HG03432 (cell line): ENCODE data around the gene MELTF.

Source experiments
- ATAC-seq: cut with Tn5 transposase; IDR thresholded peaks from one replicate; pipeline ENCODE4 v1.9.1; 2021; ENCODE audit warnings: mild to moderate bottlenecking, moderate library complexity; ENCODE audit not compliant: unreplicated experiment

The MELTF gene

DNA sequence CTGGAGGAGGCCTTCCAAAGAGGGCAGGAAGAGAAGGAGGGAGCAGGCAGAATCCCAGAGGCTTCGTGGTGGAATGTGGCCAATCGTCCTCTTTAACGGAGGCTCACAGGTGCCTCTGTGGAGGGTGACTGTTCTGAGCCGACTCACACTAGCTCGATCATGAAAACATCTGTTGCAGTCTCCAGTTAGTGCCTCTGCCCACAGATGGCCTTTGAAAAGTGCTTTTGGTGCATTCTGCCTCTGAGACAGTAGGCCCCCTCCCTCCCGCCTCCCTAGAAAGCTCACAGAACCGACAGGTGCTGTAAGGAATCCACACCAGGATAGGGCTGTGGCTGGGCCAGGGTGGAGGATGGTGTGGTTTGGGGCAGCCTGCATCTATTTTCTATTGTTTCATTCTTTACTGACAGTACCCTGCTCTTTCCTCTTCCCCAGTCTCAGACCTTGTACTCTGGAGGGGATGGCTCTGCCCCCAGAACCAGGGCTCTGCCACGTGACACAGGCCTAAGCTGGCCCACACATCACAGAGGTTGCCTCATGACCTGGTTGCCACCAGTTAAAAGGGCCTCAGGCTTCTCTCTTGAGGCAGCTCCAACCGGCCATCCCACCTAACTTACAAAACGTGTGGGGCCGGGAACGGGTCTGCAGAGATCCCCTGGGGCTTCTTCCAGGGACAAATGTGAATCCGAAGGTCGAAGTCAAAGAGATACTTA is 33.8 kb downstream of the MELTF start:
- ATAC-seq = no peak

DNA sequence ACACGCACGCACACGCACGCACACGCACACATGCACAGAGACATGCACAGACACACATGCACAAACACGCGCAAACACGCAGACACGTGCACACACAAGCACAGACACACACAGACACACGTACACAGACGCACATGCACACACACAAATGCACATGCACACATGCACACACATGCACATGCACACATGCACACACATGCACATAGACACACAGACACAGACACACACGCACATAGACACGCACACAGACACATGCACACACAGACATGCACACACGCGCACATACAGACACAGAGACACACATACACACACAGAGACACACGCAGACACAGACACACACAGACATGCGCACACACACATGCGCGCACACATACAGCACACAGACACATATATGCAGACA is 34.6 kb downstream of the MELTF start:
- ATAC-seq = no peak

DNA sequence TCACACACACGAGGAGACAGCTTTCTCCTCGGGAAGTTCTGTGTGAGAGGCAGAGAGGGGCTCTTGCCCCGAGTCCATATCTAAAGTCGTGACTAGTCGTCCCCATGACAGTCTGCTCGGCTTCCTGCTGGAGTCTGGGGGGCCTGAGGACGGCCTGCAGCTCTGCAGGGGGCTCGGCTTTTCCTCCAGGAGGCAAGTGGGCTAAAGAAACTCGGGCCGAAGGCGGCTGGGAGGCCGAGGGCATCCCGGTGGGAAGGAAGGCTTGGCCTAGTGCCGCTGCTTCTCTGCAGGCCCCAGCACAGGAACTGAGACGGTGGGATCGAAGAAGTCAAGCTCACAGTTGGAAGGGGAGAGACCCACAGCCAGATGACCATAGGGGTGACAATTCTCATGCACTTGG is 35.6 kb downstream of the MELTF start:
- no peak for ATAC-seq

DNA sequence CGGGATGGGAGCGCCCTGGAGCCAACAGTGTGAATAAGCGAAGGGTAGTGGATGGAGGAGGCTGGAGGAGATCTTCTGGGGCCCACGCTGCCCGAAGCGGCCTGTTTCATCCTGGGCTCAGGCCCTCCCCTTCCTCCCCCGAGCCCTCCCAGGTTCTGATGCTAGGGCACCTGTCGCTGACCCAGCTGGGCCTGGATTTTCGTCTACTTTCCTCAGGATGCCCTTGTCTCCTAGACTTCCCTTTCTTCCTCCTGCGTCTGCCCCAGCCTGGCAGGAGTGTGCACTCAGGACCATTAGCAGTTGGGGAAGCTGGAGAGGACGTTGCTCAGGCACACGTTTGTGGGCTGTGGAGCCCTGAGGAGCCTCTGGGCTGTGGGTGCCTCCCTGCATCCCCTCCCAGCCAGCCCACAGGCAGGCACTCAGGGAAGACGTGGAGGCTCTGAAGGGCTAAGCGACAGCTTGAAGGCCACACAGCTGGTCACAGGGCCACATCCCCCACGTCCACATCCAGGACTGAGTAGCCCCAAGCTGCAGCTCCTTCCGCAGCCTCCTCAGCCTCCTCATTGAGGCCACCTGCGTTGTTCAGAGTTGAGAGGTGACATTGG is 37.1 kb downstream of the MELTF start:
- ATAC-seq = no peak

DNA sequence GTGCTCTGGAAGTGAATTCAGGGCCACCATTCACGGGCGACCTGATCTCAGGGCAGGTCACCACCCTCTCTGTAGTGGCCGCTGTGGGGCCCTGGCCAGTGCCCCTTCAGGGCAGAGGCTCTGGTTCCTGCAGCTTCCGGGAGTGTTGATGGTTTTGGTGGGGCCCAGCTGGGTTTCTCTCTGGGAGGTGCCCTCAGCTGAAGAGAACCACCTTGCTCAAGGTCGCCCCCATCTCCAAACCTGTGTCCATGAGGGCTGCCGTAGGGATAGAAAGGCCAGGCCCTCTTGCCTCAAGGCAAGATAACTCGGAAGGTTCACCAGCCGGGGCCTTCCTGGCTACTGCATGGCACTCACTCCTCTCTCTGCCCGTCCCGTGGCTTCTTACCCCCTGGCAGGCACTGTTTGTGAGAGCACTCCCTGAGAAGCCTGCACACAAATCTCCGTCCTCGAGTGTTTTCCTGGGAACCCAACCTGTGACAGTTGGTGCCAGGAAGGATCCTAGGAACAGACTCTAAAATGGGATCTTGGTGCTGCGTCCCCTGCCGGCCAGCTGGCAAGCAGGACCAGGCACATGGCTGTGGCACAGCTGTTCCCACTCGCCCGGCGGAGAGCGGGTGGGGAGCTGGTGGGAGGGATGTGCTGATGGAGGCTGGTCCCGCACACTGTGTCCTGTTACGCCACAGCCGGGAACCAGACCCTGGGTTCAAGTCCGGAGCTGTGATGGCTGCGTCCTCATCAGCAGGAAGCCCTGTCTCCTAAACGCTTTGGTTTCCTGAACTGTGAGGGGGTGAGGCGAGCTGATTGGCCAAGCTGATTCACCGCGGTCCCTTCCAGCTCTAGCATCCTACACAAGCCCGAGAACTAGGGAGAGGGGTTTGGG is 37.8 kb downstream of the MELTF start:
- ATAC-seq = no peak

DNA sequence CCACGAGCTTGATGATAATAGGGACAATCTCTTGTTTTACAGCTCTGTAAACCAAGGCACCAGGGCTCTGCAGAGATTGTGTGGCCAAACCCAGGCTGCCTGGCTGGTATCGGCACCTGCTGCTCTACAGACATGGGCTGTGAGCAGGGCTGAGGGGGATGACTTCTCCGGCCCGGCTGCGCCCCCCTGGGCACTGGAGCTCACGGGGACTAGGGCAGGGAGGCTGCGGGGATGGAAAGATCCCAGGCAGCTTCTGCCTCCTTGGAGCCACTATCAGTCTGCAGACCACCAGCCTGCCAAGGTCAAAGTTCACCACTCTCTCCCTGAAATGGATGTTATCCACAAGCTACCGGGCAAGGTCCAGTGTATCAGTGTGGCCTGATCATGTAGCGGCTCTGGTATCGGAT is 39.0 kb downstream of the MELTF start:
- no peak for ATAC-seq

DNA sequence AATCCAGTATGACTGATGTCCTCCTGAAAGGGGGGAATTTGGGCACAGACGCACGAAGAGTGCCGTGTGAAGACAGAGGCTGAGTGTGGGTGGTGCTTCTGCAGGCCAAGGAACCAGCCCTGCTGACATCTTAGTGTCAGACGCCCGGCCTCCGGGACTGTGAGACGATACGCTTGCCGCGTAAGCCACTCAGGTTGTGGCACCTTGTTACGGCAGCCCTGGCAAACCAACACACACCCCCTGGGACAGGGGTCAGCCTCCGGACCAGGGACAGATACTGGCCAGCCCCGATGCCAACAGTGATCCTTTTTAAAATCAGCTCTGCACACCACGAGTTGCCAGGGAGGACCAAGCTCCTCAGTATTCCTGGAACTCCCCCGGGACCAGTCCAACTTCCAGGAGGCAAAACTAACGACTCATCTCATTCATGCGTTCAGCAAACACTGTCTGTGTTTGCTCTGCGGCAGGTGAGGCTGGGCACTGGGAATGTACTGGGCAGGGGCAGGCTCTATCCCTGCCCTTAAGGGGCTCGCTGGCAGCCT is 39.8 kb downstream of the MELTF start:
- ATAC-seq = no peak

DNA sequence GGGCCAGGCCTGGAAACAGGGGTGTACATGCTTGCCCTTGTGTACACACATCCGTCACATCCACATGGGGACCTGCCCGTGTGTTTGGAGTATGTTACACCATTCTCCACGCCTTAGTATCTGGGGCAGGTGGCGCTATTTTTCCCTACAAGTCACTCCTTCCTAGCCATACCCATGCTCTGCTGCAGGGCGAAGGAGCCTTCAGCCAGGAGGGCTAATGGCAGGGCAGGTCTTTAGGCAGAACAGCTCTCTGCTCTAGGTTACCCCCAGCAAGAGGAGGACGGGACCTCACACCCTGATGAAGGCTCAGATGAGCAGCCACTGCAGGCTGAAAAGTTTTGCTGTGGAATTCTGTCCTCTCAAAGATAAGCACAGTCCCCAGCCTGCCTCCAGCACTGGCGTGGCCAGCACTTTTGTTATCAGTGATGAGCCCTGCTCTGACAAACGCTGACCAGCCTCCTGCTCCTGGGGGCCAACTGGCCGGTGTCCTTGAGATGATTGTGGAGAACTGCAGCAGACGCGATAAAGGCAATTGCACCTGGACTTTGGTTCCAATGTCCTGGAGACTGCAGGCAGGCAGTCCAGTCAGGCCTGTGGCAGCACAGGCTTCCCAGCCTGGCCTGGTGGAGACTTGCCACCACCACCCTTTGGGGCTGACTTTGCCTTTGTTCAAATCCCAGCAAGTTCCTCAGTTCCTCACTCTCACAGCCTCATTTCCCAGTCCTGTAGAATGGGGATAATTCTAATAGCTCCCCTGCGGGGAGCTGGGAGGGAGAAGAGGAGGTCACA is 41.2 kb downstream of the MELTF start:
- no peak for ATAC-seq

DNA sequence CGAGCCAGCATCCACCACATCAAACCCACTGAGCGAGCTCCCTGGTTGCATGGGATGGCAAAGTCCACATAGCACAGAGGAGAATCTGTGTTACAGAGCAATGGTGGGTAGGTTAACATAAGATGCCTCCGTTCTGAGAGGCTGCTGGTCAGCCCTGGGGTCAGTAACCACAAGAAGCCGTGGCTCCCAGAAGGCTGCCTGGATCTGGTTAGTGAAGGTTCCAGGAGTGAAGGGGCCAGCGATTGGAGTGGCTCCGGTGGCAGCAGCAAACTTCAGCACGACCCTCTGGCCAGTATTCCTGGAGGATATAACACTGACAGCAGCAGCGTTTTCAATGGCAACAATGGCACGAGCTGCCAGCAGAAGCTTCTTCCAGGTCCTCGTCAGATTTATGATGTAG is 42.6 kb downstream of the MELTF start:
- ATAC-seq = no peak

DNA sequence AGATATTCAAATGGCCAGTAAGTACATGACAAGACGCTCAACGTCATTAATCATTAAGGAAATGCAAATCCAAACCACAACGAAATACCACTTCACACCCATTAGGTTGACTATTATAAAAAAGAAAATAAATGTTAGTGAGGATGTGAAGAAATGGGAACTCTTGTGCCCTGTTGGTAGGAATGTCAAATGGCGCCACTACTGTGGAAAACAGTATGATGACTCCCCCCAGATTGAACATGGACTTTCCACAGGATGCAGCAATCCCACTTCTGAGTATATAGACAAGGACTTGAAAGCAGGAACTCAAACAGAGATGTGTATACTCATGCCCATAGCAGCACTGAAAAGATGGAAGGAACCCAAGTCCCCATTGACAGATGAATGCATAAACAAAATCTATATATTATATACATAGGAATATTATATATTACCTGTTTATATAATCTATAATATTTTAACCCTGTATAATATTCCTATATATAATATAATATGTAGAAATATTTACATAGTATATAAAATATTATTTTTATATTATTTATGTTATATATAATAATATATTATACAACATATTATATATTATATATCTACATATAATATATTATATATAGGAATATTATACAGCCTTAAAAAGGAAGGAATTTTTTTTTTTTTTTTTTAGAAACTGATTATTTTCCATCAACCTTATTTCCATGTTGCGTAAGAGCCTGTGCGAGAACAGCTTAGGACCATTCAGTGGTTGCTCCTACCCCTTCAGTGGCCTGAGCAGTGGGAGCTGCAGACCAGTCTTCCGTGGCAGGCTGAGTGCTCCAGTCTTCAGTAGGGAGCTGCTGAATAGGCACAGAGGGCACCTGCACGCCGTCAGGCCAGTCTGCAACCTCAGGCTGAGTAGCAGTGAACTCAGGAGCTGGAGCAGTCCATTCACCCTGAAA is 43.4 kb downstream of the MELTF start:
- ATAC-seq = no peak

DNA sequence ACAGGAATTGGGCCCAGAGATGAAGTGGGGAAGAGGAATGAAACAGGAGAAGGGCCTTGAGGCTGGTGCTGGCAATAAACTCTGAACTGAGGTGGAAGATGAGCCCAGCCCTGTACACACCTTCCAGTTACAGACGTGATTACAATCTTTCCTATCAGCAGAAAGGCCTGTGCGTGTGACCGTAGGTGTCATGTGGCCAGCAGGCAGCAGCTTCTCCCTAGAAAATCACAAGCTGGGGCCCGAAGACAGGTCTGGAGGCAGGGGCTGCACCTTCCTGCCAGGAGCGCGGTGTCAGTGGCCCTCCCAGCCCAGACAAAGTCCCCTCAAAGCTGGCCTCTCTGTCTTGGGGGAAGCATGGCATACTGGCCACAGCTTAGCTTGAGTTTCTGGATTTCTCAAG is 44.3 kb downstream of the MELTF start:
- no peak for ATAC-seq

DNA sequence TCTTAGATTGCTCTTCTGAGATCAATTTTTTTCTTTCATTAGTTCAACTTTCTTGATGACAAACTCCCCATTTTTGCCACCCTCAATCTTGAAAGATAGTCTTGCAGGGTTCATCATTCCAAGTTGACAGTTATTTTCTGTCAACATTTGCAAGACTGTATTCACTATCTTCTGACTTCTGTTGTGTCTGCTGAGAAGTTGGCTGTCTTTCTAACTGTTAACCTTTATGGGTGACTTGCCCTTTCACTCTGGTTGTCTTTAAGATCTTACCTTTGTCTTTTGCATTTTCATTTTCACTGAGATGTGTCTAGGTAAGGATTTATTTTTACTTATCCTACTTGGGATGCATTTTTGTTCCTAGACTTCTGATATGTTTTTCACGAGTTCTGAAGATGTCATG is 46.4 kb downstream of the MELTF start:
- no peak for ATAC-seq

DNA sequence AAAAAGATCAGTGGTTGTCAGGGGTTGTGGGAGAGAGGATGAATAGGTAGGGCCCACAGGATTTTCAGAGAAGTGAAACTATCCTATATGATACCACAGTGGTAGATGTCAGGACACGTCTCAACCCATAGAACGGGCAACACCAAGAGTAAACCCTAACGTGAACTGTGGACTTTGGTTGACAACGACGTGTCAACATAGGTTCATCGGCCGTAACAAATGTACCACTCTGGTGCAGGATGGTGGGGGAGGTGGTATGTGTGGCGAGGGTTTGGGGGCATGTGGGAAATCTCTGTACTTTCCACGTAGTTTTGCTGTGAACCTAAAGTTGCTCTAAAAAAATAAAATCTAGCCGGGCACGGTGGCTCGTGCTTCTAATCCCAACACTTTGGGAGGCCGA is 48.0 kb downstream of the MELTF start:
- ATAC-seq = no peak

DNA sequence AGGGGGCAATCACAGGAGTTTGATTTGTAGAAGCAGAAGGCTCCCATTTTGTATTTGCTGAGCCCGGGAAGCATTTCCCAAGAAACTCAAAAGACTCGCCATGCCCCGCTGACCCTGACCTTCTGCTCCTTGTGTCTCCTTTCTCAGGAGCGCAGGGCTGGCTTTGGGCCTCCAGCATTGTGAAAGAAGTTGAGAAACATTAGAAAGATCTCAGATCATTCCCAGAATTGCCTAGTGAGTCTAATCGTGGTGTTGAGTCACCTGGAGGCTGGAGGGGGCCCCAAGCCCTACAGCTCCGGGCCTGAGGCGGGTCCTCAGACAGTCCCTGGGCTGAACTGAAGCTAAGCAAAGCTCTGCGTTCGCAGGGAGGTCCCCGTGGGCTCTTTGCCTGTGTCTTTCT is 50.1 kb downstream of the MELTF start:
- no peak for ATAC-seq

DNA sequence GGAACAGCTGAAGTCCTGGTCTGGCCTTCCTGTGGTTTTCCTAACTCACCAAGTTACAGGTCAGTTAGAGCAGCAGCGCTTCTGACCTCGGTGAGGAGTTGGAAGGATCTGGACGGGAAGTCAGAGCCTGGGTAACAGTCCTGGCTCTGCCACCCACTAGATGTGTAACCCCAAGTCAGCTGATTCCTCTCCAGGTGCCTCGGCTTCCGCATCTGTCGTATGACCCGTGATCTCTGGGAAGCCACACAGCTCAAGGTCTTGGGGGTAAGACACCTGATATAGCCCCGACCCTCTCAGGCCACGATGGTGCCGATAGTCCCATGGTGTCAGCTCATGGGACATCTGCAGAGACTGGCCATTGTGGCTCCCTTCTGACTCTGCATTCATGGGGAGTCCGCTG is 52.7 kb downstream of the MELTF start:
- no peak for ATAC-seq

DNA sequence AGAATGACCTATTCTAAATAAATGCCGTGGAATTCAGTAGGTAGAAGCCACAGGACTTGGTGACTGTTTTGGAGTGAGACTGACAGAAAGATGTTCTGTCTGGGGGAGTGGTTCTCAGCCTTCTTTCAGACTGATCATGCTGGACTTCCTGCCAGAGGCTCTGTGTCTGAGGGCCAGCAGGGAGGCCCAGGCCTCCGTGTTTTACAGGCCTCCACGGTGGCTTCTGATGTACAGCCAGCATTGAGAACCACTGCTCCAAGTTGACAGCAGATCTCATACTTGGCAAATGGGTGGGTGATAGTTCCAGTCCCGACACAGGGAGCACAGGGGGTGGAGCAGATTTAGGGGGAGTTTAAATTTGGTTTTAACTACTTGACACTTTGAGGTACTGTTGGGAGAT is 54.3 kb downstream of the MELTF start:
- no peak for ATAC-seq

DNA sequence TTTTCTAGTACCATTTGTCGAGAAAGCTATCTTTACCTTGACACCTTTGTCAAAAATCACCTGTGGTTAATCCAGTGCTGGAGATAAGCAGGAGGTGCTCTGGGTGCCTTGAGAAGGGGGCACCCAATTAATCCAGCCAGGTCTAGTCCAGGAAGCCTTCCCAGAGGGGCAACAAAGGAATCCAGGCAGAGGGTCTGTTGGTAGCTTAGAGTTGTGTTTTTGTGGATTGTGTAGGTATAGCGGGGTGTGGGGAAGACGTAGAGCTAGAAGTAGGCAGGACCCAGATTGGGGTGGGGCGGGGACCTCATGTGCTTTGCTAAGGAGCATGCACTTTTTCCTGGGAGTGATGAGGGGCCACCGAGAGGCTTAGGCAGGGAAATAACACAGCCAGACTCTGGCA is 55.0 kb downstream of the MELTF start:
- no peak for ATAC-seq

DNA sequence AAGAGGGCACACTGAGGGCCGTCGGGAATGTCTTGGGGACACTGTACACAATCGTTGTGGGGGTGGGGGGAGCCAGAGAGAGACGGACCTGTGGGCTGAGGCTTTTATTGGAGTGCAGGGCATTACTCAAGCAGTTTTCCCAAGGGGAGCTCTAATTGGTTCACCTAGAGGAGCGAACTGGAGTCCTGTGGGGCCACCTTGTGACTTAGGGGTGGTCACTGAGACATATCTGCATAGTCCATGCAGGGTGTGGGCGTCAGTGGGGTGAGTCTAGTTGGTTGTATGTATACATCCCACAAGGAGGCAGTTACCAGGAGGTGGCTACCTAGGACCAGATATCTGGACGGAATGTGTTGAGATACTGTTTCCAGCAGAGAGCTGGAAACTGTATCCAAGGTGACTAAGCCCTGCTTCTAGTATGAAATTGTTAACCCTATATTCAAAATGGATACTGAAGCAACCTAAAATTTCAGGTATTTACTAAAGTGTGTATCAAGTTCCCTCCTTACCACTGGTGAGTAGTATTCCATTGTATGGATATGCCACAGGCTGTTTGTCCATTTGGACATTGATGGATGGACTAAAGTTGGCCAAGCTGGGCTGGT is 58.4 kb downstream of the MELTF start:
- ATAC-seq = no peak

DNA sequence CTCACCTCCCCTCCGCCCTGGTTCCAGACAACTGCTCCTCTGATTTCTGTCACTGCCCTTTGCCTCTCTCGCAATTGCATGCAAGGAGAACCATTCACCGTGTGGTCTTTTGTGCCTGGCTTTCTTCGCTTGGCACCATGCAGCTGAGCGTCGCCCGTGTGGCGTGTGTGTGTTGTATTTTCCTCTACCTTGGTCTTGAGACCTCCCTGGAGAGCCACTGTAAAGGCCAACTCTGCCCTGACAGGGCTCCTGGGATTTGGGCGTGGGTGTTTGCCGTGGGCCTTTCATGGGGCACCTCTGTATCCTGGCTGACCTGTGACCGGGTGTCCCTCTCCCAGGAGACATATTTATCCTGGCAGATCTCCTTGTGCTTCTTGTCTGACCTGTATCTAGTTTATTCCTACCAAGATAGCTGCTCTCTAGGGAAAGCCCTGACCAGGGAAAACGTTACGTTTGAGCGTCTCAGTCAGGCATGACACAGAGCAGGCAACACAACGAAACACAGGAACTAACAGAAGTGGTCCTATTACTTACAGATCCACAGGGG is 59.0 kb downstream of the MELTF start:
- ATAC-seq = no peak
